Neural progenitor cell (in vitro differentiated cells): ENCODE measurements around the gene SPINK1.

Experiments used
- EZH2 ChIP-seq: fragments of 200-600 bp; sonication (generic); IDR thresholded peaks from 2 replicates; pipeline ENCODE4 v1.6.1; 2017; ENCODE audit warnings: antibody characterized with exemption, mild to moderate bottlenecking, moderate library complexity
- TF ChIP-seq, protein P1 (sequence below): fragments of 200-600 bp; sonication (generic); IDR thresholded peaks from 2 replicates; pipeline ENCODE4 v1.5.1; 2017; ENCODE audit warnings: antibody characterized with exemption, mild to moderate bottlenecking

DNA sequence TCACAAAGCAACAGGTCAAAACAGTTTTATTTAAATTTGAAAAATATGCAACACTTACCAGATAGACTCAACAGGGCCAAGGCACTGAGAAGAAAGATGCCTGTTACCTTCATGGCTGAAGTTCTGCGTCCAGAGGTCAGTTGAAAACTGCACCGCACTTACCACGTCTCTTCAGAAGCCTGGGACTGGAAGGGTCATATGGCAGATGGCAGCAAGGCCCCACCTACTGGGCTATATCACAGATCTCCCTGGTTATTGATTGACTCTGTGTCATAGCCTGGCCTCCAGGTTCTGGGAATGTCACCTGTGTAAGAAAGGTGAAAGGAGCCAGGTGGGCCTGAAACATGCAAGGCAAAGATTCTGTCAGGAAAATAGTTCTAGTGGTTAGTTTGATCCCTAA lies at the start of gene SPINK1:
- TF ChIP-seq, protein P1, sequence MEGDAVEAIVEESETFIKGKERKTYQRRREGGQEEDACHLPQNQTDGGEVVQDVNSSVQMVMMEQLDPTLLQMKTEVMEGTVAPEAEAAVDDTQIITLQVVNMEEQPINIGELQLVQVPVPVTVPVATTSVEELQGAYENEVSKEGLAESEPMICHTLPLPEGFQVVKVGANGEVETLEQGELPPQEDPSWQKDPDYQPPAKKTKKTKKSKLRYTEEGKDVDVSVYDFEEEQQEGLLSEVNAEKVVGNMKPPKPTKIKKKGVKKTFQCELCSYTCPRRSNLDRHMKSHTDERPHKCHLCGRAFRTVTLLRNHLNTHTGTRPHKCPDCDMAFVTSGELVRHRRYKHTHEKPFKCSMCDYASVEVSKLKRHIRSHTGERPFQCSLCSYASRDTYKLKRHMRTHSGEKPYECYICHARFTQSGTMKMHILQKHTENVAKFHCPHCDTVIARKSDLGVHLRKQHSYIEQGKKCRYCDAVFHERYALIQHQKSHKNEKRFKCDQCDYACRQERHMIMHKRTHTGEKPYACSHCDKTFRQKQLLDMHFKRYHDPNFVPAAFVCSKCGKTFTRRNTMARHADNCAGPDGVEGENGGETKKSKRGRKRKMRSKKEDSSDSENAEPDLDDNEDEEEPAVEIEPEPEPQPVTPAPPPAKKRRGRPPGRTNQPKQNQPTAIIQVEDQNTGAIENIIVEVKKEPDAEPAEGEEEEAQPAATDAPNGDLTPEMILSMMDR, result no peak
- TF ChIP-seq EZH2, result no peak
